GM21381 (cell line): Measurements from ENCODE around the gene HSPD1.
"Not testable (repeated sequence)": the region's sequence is repeated elsewhere in the genome, so short reads cannot be mapped to it uniquely, and the experiment has no call there.

Source experiments
- ATAC-seq: cut with Tn5 transposase; IDR thresholded peaks from one replicate; pipeline ENCODE4 v1.9.1; 2021; ENCODE audit warnings: mild to moderate bottlenecking, moderate library complexity; ENCODE audit not compliant: unreplicated experiment

HSPD1 gene

DNA sequence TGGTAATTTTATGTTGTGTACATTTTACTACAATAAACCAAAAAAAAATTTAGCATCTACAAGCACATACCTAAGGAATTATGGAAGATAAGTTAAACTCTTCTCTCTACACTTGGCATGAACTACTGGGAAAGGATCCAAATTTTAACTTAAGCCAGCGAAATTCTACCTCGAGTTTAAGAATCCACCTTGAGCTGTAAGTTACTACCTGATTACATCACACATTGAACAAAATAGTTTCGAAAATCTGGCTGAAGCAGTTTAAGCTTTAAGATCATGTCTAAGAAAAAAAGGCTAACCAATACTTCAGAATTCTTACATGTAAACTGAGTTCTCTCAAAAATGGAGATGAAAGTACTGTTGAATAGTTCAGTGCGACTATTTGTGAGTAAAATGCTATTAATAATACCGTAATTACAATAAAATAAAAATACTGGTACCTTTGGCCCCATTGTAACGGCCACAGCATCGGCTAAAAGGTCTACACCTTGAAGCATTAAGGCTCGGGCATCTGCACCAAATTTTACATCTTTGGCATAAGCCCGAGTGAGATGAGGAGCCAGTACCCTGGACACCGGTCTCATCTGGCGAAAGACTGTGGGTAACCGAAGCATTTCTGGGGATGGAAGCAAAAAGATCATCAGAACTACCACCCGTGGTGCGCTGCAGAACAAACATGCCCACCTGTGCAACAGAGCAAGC, 1.3 kb downstream of the HSPD1 start:
- no peak for ATAC-seq

DNA sequence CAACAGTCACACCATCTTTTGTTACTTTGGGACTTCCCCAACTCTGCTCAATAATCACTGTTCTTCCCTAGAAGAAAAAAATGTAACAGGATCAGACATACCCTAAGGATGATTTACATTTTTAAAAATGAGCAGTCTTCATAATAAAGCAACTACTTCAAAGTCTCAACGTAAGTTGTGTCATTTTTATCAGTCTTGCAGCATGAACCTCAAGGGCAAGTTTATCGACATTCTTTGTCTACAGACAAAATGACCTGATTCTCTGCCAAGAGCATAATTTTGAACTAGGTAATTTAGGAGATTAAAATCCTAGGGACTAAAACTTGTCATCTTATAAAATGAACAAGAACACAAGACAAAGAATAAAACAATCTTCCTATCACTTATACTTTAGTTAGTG, 2.3 kb downstream of the HSPD1 start:
- no peak for ATAC-seq

DNA sequence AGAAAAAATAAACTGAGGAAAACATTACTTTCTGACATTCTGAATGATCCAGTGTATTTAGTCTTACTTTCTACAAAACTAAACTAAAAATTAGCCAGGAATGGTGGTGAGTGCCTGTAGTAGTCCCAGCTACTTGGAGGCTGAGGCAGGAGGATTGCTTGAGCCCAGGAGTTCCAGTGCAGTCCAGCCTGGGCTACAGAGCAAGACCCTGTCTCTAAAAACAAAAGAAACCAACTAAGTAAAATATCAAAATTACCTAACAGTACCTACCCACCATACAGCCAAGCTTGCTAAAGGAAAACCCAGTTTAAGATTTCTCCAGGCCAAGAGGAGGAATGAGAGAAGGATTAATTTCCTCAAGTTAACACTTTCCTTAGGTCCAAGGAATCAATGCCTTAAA, 2.9 kb downstream of the HSPD1 start:
- no peak for ATAC-seq

DNA sequence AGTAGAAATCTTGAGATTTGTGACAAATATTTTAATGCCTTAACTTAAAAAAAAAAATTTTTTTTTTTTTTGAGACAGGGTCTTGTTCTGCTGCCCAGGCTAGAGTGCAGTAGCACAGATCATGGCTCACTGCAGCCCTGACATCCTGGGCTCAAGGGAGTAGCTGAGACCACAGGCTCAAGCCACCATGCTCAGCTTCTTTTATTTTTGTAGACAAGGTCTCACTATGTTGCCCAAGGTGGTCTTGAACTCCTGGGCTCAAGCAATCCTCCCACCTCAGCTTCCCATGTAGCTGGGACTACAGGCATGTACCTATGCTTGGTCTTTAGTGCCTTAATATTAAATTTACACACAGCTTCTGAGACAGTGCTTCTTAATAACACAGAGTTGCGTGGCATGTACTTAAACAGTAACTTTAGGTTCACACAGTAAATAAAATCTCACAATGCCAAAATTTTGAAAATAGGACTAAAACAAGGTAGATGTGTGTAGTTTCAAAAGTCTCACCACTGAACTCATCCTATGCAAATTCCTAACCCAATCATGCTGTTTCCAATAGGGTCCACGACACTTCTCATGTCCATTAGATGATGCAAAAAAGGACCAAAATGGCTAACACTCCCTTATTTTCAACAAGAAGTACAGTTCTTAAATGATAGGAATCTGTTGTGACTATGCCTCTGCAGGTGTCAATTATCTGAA, 4.1 kb downstream of the HSPD1 start:
- ATAC-seq, result no peak

DNA sequence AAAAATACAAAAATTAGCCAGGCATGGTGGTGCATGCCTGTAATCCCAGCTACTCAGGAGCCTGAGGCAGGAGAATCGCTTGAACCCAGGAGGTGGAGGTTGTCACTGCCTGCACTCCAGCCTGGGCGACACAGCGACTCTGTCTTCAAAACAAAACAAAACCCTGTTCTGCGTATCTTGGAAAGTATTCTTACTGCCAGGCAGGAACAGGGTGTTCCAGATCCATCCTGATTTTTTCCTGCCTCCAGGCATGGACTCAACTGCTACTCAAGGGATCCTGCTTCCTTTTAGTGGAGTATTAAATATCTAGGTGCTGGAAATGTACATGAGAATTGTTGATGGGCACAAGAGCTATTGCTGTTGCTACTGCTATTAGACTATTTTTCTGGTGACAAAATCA, 12.3 kb downstream of the HSPD1 start:
- no peak for ATAC-seq

DNA sequence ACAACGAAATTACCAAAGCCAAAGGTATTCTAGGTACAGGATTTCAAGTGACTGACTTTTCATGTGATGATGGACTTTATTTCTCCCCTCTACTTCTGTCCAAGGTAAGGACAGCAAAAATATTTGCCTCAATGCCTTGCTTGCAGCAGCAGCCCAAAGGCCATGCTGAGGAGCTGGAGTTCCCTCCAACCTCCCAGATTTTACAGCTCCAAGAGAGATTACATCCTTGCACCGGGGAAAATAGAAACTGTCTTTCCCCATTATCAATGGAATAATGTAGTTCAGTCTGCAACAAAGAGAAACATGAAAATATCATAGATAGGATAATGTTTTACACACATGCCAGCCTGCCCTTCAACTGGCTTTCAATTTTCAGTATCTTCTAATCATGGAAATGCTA, 13.5 kb downstream of the HSPD1 start:
- no peak for ATAC-seq

DNA sequence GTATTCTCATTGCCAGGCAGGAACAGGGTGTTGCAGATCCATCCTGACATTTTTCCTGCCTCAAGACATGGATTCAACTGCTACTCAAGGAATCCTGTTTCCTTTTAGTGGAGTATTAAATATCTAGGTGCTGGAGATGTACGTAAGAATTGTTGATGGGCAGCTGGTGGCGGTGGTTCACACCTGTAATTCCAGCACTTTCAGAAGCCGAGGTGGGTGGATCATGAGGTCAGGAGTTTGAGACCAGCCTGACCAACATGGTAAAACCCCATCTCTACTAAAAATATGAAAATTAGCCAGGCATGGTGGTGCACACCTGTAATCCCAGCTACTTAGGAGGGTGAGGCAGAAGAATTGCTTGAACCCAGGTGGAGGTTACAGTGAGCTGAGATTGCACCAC, 15.4 kb downstream of the HSPD1 start:
- not testable (repeated sequence) for ATAC-seq

DNA sequence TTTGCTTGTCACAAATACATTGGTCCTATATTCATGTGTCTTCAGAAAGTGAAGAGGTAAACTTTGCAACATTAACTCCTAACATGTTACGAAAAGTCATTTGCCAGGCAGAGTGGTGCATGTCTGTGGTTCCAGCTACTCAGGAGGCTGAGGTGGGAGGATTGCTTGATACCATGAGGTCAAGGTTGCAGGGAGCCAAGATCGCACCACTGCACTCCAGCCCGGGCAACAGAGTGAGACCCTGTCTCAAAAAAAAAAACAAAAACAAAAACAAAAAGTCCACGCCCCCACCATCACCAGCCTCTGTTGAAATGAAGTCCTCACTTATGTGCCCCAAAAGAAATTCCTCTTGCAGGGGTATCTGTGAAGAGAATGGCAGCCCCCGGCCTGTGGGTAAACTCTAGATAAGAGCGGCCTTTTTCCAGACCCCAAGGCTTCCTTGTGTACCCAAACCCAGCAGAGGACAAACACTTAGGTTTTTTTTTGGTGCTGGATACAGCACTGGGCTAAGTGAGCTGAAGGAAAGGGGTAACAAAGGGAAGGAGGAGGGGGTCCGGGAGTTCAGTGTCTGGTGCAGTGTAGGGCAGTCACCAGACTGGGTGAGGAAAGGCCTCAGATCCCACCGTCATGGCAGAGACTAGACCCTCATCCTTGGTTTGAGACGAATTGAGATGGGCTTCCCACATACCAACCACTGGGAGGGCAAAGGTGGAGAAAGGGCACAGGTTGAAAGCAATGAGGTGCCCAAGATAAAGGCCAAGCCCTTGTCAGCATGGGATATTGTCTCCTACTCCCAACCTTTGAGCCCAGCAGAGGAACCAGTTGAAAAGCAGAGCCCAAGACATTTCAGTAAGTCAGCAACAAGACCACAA, 19.2 kb downstream of the HSPD1 start:
- no peak for ATAC-seq

DNA sequence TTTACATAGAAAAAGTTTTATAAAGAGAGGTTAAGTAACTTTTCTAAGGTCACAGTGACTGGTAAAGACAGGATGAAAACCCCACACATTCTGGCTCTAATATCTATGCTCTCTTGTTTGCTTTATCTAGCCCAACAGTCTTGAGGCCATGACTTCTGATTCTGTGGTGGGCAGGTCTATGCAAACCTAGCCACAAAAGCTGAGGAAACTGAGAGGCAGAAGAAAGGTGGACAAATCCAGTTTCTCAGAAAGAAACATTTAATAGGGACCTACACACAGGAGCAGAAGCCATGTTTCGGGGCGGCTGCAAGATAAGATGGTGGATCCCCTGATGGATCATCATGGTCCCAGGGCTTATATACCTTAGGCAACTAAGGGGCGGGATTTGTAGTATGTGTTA, 21.8 kb downstream of the HSPD1 start:
- ATAC-seq, result no peak

DNA sequence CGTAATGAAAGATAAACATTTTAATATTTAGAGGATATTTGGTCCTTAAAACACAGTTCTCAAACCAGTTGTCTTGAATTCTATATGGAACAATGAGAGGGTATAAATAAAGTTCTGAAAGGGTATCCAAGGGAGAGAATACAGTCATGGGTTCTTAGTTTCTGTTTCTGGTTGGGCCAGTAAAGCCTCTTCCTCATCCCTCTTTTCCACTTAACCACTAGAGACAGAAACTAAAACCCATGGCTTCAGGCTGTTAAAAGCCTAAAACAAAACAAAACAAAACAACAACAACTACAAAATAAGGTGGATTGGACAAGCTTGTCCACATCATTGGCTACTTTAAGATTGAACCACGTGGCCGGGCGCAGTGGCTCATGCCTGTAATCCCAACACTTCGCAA, 27.5 kb downstream of the HSPD1 start:
- no peak for ATAC-seq

DNA sequence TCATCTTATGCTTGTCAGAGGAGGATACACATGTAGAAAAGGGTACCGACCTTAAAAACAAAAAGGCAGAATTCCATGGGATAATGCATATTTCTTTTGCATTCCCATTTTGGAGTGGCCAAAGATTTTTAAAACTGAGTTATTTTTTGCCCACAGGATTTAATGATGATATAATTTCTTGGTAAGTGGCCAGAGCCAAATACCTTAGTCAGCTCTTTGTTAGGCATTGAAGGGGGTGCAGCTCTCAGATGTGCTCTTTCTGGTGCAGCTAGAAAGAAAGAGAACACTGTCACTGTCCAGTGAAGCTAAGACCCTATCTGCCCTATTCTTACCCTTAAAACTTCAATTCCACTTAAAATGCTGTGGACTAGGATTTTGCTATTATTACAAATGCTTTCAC, 35.5 kb downstream of the HSPD1 start:
- ATAC-seq, result no peak

DNA sequence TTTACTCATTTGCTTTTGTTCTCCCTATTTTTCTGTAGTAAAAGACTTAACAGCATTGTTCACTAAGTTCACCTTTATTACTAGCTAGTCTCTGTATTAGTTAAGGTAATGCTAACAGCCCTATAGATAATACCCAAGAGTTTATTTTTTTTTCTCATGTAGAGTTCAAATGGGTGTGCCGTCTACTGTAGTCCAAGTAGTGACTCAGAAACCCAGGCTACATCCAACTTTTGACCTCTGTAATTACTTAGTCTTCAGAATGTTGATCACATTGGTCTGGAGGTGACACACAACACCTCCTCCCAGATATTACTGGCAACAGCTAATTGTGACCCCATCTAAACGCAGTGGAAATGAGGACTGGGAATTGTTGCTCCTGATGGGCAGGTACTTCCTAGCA, 38.6 kb downstream of the HSPD1 start:
- ATAC-seq, result no peak

DNA sequence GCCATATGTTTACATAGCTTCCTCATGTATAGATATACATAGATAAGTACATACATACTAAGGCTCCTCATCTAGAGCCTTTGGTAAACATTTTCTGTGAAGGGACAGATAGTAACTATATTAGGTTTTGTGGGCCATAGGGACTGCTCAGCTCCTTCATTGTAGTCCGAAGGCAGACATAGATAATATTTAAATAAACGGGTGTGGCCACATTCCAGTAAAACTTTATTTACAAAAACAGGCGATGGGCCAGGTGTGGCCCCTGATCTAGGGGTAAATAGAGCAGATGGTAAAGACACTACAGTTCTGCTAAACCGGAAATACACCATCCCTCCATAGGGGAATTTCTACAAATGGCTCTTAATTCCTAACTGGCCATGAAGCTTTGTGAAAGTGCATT, 39.0 kb downstream of the HSPD1 start:
- ATAC-seq, result no peak

DNA sequence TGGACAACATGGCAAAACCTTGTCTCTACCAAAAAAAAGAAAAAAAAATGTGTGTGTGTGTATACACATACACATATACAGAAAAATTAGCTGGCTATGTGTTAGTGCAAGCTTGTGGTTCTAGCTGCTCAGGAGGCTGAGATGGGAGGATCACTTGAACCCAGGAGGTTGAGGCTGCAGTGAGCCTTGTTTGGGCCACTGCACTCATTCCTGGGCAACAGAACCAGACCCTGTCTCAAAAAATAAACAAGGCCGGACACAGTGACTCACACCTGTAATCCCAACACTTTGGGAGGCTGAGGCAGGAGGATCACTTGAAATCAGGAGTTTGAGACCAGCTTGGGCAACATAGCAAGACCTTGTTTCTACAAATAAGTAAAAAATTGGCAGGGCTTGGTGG, 44.2 kb downstream of the HSPD1 start:
- no peak for ATAC-seq

DNA sequence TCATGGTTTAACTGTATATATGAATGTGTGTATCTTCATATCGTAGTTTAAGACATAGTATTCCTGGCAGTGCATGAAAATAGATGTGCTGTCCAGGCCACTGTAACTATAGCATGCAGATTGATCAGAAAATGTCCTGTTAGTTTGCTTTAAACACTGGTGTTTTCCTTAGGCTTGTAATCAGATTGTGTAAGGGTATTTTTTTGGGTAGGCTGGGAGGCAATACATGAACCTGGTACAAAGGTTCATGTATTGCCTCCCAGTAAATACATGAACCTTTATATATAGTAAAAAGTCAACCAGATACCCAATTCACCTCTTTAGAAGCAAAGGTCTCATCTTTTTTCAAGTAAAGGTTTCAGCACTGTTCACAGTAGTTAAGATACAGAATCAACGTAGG, 44.7 kb downstream of the HSPD1 start:
- no peak for ATAC-seq

DNA sequence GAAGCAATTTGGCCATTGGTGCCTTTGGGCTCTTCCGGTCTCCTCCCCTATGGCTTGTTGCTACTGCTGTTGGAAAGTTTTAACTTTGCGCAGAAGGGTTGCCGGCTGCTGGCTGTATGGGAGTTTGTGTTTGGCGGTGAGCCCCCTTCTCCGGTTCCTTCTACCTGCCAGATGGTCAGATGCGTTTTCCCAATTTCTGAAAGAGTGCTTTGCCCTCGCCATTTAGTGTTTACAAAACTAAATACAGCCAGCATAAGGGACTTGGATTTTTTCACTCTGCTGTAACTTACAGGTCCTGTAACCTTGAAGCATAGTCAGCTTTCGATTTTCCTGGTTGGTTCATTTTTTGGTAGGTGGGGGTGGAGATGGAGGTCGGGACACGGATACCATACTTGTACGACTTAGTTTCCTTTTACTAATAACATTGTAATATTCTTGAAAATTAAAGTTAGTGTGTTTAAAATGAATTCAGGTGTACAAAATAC, 45.7 kb downstream of the HSPD1 start:
- ATAC-seq, result peak; percentile 25

DNA sequence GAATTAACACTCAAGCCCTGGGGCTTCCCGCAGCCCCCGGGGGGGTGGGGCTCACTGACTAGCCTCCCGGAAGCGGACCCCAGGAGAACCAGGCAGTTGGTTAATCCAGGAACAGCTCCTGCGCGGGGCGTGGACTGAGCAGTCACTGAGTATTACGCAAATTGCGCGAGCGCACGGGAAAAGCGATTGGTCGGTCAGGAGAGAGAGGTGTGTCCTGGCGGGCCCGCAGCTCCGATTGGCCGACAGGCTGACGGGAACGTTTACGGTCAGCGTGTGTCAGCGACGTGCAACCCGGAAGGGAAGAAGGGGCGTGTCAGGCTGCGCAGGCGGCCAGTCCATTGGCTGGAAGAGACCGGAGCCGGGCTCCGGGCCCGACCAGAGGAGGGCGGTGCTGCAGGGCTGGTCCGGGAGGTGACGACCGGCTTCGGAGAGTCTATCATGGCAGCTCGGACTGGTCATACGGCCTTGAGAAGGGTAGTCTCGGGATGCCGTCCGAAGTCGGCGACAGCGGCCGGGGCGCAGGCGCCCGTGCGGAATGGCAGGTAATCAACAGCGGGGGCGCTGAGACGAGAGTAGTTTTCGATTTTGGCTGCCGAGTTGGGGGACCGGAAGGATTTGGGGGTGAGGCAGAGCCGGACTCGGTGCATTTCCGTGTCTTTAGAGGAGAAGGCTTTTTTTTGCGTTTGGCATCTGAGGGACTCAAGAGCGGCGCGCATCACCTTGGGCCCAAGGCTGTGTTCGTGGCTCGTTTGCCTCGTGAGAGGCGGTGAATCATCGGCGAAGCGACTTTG, 46.3 kb downstream of the HSPD1 start, which contains the start of gene COQ10B:
COQ10B (plus strand) TSS at position 430 of the 791 bp plus-strand sequence; CDS start at position 439, 9 bp downstream.
- peak; percentile 94 for ATAC-seq

DNA sequence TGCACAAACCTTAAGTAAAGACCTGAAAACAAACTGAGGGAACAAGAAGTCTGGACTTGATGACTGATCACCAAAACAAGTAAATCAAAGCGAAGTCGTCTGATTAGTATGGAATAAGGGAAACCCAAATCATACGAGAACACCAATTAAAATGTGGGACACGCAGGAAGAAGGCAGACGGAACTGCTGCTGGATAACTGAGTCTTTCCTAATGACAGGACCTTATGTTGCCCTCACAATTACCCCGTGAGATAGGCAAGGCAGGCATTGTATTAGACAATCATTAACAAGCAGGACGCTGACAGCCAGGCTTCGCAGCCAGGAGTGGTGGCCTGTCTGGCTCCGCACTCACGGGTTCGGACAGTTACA, 46.9 kb downstream of the HSPD1 start:
- no peak for ATAC-seq

DNA sequence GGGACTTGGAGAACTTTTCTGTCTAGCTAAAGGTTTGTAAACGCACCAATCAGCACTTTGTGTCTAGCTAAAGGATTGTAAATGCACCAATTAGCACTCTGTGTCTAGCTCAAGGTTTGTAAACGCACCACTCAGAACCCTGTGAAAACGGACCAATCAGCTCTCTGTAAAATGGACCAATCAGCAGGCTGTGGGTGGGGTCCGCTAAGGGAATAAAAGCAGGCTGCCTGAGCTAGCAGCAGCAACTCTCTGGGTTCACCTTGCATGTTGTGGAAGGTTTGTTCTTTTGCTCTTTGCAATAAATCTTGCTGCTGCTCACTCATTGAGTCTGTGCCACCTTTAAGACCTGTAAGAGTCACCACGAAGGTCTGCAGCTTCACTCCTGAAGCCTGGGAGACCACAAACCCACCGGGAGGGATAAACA, 48.7 kb downstream of the HSPD1 start:
- not testable (repeated sequence) for ATAC-seq

DNA sequence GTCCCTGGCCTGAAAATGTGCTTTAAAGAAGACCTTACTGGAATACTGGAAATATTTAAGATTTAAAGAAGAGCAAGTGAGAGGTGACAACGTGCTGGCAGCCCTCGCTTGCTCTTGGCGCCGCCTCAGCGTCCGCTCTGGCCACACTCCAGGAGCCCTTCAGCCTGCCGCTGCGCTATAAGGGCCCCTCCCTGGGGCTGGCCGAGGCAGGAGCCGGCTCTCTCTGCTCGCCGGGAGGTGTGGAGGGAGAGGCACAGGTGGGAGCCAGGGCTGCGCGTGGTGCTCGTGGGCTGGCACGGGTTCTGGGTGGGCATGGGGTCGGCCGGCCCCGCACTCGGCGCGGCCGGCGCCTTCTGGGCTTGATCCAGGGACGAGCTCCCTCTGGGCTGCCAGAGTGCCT, 49.2 kb downstream of the HSPD1 start:
- no peak for ATAC-seq

DNA sequence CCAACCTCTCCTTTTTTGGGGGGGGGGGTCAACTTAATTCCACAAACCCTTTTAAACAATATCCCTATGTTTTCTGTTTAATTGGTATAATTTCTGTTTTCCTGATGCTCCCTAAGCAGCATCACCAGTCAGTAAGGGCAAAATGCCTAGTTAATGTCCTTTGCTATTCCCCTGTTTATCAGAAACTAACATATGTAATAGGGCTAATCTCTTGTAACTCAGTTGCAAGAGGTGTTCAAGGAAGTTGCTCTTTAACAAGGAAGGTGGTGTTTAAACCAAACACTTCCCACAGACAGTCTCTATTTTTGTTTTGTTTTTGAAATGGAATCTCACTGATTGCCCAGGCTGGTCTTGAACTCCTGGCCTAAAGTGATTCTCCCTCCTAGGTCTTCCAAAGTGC, 52.8 kb downstream of the HSPD1 start:
- ATAC-seq, result no peak
